PC-3 (cell line): ENCODE results near the gene OTOP1. TPM values are rescaled to one million over a fixed set of nuclear protein-coding genes. Genes with fewer than 3 reads are reported as not detected.
"Not testable (repeated sequence)": the region's sequence is repeated elsewhere in the genome, so short reads cannot be mapped to it uniquely, and the experiment has no call there.

Source experiments
- ATAC-seq: fragments of 200-7000 bp; cut with Tn5 transposase; 2 replicates; pipeline ENCODE4 v1.9.1; 2020; ENCODE audit warnings: mild to moderate bottlenecking, moderate library complexity
- BruUV-seq: library from RNA; stranded (reverse); fragments of 400-500 nt; replicated peaks from 2 replicates; lab custom pipeline; 2021; lab: Mats Ljungman, UMichigan
- CTCF ChIA-PET: fragments of 300-600 bp; sonication (Branson Sonifier 250); formaldehyde crosslinking; loops from one replicate; lab custom pipeline; 2022; ENCODE audit warnings: antibody characterized with exemption; lab: Charles Lee
- POLR2A ChIA-PET: fragments of 300-600 bp; sonication (Branson Sonifier 250); formaldehyde crosslinking; loops from one replicate; lab custom pipeline; 2022; ENCODE audit warnings: antibody characterized with exemption; ENCODE audit not compliant: unreplicated experiment; lab: Charles Lee
- DNase-seq: peaks from one replicate; pipeline ENCODE4 v3.0.0-alpha.2; 2015
- H2AFZ ChIP-seq: fragments of 300-600 bp; sonication (generic); 2 replicates; pipeline ENCODE4 v1.6.0; 2016; ENCODE audit warnings: antibody characterized with exemption, low read length
- H3F3A ChIP-seq: fragments of 300-600 bp; sonication (generic); one replicate; pipeline ENCODE4 v1.6.0; 2017; ENCODE audit warnings: antibody characterized with exemption, low read length, control low read depth, mild to moderate bottlenecking; ENCODE audit not compliant: unreplicated experiment
- H3K27ac ChIP-seq: fragments of 300-600 bp; sonication (generic); 2 replicates; pipeline ENCODE4 v1.5.1; 2016; ENCODE audit warnings: mild to moderate bottlenecking, low read length
- H3K27me3 ChIP-seq: fragments of 300-600 bp; sonication (generic); 2 replicates; pipeline ENCODE4 v1.6.1; 2016; ENCODE audit warnings: low read length, mixed read lengths
- H3K36me3 ChIP-seq: fragments of 300-600 bp; sonication (generic); 2 replicates; pipeline ENCODE4 v1.6.1; 2016; ENCODE audit warnings: low read depth, mixed run types, low read length, mixed read lengths
- H3K4me1 ChIP-seq: fragments of 300-600 bp; sonication (generic); 2 replicates; pipeline ENCODE4 v1.5.1; 2016; ENCODE audit warnings: low read length; ENCODE audit not compliant: insufficient read depth
- H3K4me2 ChIP-seq: fragments of 300-600 bp; sonication (generic); 2 replicates; pipeline ENCODE4 v1.6.0; 2016; ENCODE audit warnings: low read length
- H3K4me3 ChIP-seq: fragments of 300-600 bp; sonication (generic); 2 replicates; pipeline ENCODE4 v1.5.1; 2016; ENCODE audit warnings: mild to moderate bottlenecking, low read length, mixed read lengths
- H3K79me2 ChIP-seq: fragments of 300-600 bp; sonication (generic); 2 replicates; pipeline ENCODE4 v1.6.1; 2017; ENCODE audit warnings: low read length, mixed read lengths
- H3K9ac ChIP-seq: fragments of 300-600 bp; sonication (generic); 2 replicates; pipeline ENCODE4 v1.6.0; 2016; ENCODE audit warnings: mild to moderate bottlenecking, low read length
- H3K9me2 ChIP-seq: fragments of 300-600 bp; sonication (generic); replicated peaks from 2 replicates; pipeline ENCODE4 v1.6.1; 2016; ENCODE audit warnings: mixed run types, low read length, mixed read lengths
- H3K9me3 ChIP-seq: fragments of 300-600 bp; sonication (generic); 2 replicates; pipeline ENCODE4 v1.6.1; 2016; ENCODE audit warnings: low read length, mixed read lengths
- H4K20me1 ChIP-seq: fragments of 300-600 bp; sonication (generic); 2 replicates; pipeline ENCODE4 v1.6.1; 2016; ENCODE audit warnings: low read length, mixed read lengths
- EZH2 ChIP-seq: fragments of 300-600 bp; sonication (generic); IDR thresholded peaks from one replicate; pipeline ENCODE4 v1.6.1; 2017; ENCODE audit warnings: antibody characterized with exemption, mild to moderate bottlenecking, low read length; ENCODE audit not compliant: unreplicated experiment
- EZH2phosphoT487 ChIP-seq: fragments of 300-600 bp; sonication (generic); IDR thresholded peaks from 2 replicates; pipeline ENCODE4 v1.6.1; 2018; ENCODE audit warnings: mild to moderate bottlenecking, antibody characterized with exemption, low read length, borderline replicate concordance
- intact Hi-C: fragments of 100-400 bp; cut with micrococcal nuclease; formaldehyde crosslinking; loops from 2 replicates; pipeline ENCODE4 v1.9.0; 2023
- total RNA-seq: library from RNA; depleted of rRNA; stranded (reverse); fragments of >200 nt; gene quantifications from 2 replicates; pipeline ENCODE4 v1.2.3, GENCODE V29; 2014
- TF ChIP-seq, protein P1 (sequence below): fragments of 300-600 bp; sonication (generic); conservative IDR thresholded peaks from 2 replicates; pipeline ENCODE4 v1.5.1; 2017; ENCODE audit warnings: antibody characterized with exemption, low read depth, mild to moderate bottlenecking, low read length

Gene OTOP1
- total RNA-seq, 1 experiment from 2014 or later = not detected

DNA sequence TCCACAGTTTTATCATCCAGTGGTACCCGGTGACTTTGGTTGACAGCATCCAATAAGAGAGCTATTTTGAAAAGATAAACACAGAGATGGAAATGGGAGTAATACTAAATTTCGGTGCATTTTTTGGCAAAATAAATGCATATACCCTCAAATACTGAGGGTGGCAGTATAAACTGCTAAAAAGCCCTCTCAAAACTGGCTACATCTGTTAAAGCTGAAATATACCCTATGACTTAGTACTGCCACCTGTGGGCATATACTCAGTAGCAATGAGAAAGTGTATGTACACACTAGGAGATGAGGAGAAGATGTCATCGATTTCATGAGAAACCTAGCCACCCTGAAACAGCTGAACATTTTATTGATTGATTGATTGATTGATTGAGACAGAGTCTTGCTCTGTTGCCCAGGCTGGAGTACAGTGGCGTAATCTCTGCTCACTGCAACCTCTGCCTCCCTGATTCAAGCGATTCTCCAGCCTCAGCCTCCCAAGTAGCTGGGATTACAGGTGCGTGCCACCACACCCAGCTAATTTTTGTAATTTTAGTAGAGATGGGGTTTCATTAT lies 33.5 kb upstream of the OTOP1 start:
- H3K9me3 ChIP-seq = no peaks in the 10 kb centered on the region
- no peaks in the 10 kb centered on the region for H3K36me3 ChIP-seq
- TF ChIP-seq EZH2 = no peak
- TF ChIP-seq, protein P1, sequence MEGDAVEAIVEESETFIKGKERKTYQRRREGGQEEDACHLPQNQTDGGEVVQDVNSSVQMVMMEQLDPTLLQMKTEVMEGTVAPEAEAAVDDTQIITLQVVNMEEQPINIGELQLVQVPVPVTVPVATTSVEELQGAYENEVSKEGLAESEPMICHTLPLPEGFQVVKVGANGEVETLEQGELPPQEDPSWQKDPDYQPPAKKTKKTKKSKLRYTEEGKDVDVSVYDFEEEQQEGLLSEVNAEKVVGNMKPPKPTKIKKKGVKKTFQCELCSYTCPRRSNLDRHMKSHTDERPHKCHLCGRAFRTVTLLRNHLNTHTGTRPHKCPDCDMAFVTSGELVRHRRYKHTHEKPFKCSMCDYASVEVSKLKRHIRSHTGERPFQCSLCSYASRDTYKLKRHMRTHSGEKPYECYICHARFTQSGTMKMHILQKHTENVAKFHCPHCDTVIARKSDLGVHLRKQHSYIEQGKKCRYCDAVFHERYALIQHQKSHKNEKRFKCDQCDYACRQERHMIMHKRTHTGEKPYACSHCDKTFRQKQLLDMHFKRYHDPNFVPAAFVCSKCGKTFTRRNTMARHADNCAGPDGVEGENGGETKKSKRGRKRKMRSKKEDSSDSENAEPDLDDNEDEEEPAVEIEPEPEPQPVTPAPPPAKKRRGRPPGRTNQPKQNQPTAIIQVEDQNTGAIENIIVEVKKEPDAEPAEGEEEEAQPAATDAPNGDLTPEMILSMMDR = peak; percentile 71
- no peak for TF ChIP-seq EZH2phosphoT487
- H3K4me1 ChIP-seq = peaks cover 5% of the 10 kb centered on the region; the same call in 1 of the 2 replicates
- H3K4me3 ChIP-seq = no peak overlapping the region
- H3K79me2 ChIP-seq = no peaks in the 10 kb centered on the region
- peak overlapping the region; percentile 22; the same call in 1 of the 2 replicates for H2AFZ ChIP-seq
- no peaks in the 10 kb centered on the region for H4K20me1 ChIP-seq
- DNase-seq = peak; percentile 74
- POLR2A ChIA-PET = no interaction called here
- peak; percentile 93 for ATAC-seq
- CTCF ChIA-PET = interaction anchor here (1.0 kb wide), 1 partner anchor 10 kb away, joined by 3 read pairs; no protein-coding TSS in a partner anchor
- no peak overlapping the region for H3K27ac ChIP-seq
- peak overlapping the region; percentile 2; the same call in 1 of the 2 replicates for H3K4me2 ChIP-seq
- H3K9me2 ChIP-seq = no peaks in the 10 kb centered on the region
- H3K9ac ChIP-seq = no peak overlapping the region
- 0 out of 2 replicates have a peak, but pooled peaks cover 6% of the 10 kb centered on the region for H3K27me3 ChIP-seq
- H3F3A ChIP-seq = no peaks in the 10 kb centered on the region
- intact Hi-C loops = loop anchor here (1.0 kb wide), 1 partner anchor 75 kb away; no protein-coding TSS in a partner anchor
- no TSS peak for BruUV-seq

DNA sequence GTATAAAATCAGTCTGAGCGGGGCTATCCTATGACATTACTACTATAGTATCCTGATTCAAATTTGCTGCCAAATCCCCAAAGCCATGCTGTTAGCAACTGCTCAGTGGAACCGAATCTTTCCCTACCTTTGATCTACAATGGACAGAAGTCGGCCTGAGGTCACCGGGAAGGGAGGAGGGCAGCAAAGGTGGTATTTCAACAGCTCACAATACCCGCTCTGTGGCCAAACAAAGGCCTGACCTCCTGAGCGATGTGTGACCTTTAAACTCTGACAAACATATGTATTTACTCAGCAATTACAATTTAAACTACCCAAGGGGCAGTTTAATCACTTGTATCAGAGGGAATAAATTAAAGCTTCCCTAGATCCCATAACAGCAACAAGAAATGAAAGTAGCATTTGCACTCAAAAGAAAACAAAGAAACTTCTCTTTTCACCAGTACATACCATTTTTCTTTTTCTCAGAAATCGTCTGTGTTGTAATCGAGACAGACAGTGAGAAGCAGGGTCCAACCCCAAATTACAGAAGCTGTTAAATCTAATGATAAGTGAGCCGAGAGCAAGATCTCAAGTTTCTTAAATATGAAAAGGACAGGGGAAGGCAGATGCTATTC lies 32.9 kb upstream of the OTOP1 start:
- H3K79me2 ChIP-seq = no peaks in the 10 kb centered on the region
- TF ChIP-seq, protein P1 = no peak
- TF ChIP-seq EZH2phosphoT487 (no peak), EZH2 (no peak)
- no peak for ATAC-seq

DNA sequence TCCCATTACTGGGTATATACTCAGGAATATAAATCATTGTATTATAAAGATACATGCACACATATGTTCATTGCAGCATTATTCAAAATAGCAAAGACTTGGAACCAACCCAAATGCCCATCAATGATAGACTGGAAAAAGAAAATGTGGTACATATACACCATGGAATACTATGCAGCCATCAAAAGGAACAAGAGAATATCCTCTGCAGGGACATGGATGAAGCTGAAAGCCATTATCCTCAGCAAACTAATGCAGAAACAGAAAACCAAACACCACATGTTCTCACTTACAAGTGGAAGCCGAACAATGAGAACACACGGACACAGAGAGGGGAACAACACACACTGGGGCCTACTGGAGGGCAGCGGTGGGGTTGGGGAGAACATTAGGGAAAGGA lies 31.0 kb upstream of the OTOP1 start:
- H3F3A ChIP-seq, H3K9ac ChIP-seq, H3K9me3 ChIP-seq, DNase-seq, H4K20me1 ChIP-seq, H3K4me2 ChIP-seq, H3K27ac ChIP-seq, BruUV-seq, intact Hi-C loops, ATAC-seq, H3K79me2 ChIP-seq, POLR2A ChIA-PET, H3K36me3 ChIP-seq, CTCF ChIA-PET, H3K4me1 ChIP-seq, H3K9me2 ChIP-seq, H3K4me3 ChIP-seq, H2AFZ ChIP-seq: not testable (repeated sequence)
- H3K27me3 ChIP-seq = peaks cover 17% of the 10 kb centered on the region; the same call in 1 of the 2 replicates

More for the DNA sequence above, 32.9 kb upstream of the OTOP1 start:
- DNase-seq = no peak
- intact Hi-C loops = loop anchor here (1.0 kb wide), 1 partner anchor 76 kb away; no protein-coding TSS in a partner anchor
- H4K20me1 ChIP-seq = no peaks in the 10 kb centered on the region
- no peak overlapping the region for H3K27ac ChIP-seq
- ChIA-PET CTCF (interaction anchor here (1.0 kb wide), 1 partner anchor 10 kb away, joined by 3 read pairs; no protein-coding TSS in a partner anchor), POLR2A (no interaction called here)
- no peaks in the 10 kb centered on the region for H3K9me3 ChIP-seq
- no peak overlapping the region for H3K4me3 ChIP-seq
- peaks cover 5% of the 10 kb centered on the region; the same call in 1 of the 2 replicates for H3K4me1 ChIP-seq
- H3K27me3 ChIP-seq = peaks cover 12% of the 10 kb centered on the region; the same call in 1 of the 2 replicates
- peak overlapping the region; percentile 22; the same call in 1 of the 2 replicates for H2AFZ ChIP-seq
- H3K9me2 ChIP-seq = no peaks in the 10 kb centered on the region
- no peak overlapping the region for H3K9ac ChIP-seq
- peak overlapping the region; percentile 2; the same call in 1 of the 2 replicates for H3K4me2 ChIP-seq
- H3K36me3 ChIP-seq = no peaks in the 10 kb centered on the region
- BruUV-seq = no TSS peak
- no peaks in the 10 kb centered on the region for H3F3A ChIP-seq
